Panc1 (cell line): ENCODE results near the gene USP32. TPM values are rescaled to one million over a fixed set of nuclear protein-coding genes. Genes with fewer than 3 reads are reported as not detected.
"Not testable (repeated sequence)": the region's sequence is repeated elsewhere in the genome, so short reads cannot be mapped to it uniquely, and the experiment has no call there.

Experiments used
- ATAC-seq: fragments of 200-7000 bp; cut with Tn5 transposase; 2 replicates; pipeline ENCODE4 v1.9.1; 2020; ENCODE audit warnings: mild to moderate bottlenecking, moderate library complexity
- BruUV-seq: library from RNA; stranded (reverse); fragments of 400-500 nt; replicated peaks from 2 replicates; lab custom pipeline; 2021; lab: Mats Ljungman, UMichigan
- CTCF ChIA-PET: fragments of 300-600 bp; sonication (Branson Sonifier 250); formaldehyde crosslinking; loops from one replicate; lab custom pipeline; 2022; ENCODE audit warnings: antibody characterized with exemption; lab: Charles Lee
- POLR2A ChIA-PET: fragments of 300-600 bp; sonication (Branson Sonifier 250); formaldehyde crosslinking; loops from one replicate; lab custom pipeline; 2022; ENCODE audit warnings: antibody characterized with exemption; lab: Charles Lee
- DNase-seq: peaks from one replicate; pipeline ENCODE4 v3.0.0-alpha.2; 2010; ENCODE audit warnings: low read depth, low spot score
- H3K27ac ChIP-seq: 2 replicates; pipeline ENCODE4 v1.5.1; 2011; ENCODE audit warnings: mild to moderate bottlenecking, low read length, inconsistent platforms
- H3K27me3 ChIP-seq: fragments of 200-500 bp; sonication (Bioruptor generic); 2 replicates; pipeline ENCODE4 v1.6.0; 2014; ENCODE audit warnings: low read length, inconsistent platforms; ENCODE audit not compliant: control insufficient read depth, insufficient read depth
- H3K36me3 ChIP-seq: fragments of 200-500 bp; sonication (Bioruptor generic); 2 replicates; pipeline ENCODE4 v1.5.1; 2014; ENCODE audit warnings: inconsistent platforms, mild to moderate bottlenecking, low read length, moderate library complexity; ENCODE audit not compliant: control insufficient read depth, insufficient read depth
- H3K4me1 ChIP-seq: 2 replicates; pipeline ENCODE4 v1.5.1; 2011; ENCODE audit warnings: inconsistent platforms, mild to moderate bottlenecking, low read length, moderate library complexity; ENCODE audit not compliant: control insufficient read depth, insufficient read depth
- H3K4me3 ChIP-seq, 2 experiments: 2 replicates each; pipeline ENCODE4 v1.5.1; 2011 to 2012; ENCODE audit warnings: low read depth in 2 of 2, low read length in 2 of 2, mild to moderate bottlenecking in 2 of 2, inconsistent platforms in 1 of 2, moderate library complexity in 1 of 2
- H3K9me3 ChIP-seq: fragments of 200-500 bp; sonication (Bioruptor generic); 2 replicates; pipeline ENCODE4 v1.5.1; 2014; ENCODE audit warnings: low read depth, mild to moderate bottlenecking, inconsistent platforms, low read length, moderate library complexity; ENCODE audit not compliant: control insufficient read depth, insufficient read depth
- POLR2AphosphoS5 ChIP-seq: IDR thresholded peaks from 2 replicates; pipeline ENCODE4 v1.6.1; 2012; ENCODE audit warnings: mild to moderate bottlenecking, low read depth, low read length, moderate library complexity
- REST ChIP-seq, 2 experiments: IDR thresholded peaks; 2 replicates each; pipeline ENCODE4 v1.6.1; 2011 to 2012; ENCODE audit warnings: low read depth in 2 of 2, control low read depth in 1 of 2, low read length in 1 of 2, mild to moderate bottlenecking in 1 of 2, moderate library complexity in 1 of 2; ENCODE audit not compliant: insufficient read depth in 1 of 2
- SIN3A ChIP-seq: IDR thresholded peaks from 2 replicates; pipeline ENCODE4 v1.6.1; 2012; ENCODE audit warnings: low read depth, mild to moderate bottlenecking, low read length, moderate library complexity, borderline replicate concordance; ENCODE audit not compliant: insufficient read depth
- TCF7L2 ChIP-seq: IDR thresholded peaks from 2 replicates; pipeline ENCODE4 v1.6.1; 2011; ENCODE audit warnings: mild to moderate bottlenecking, low read depth, low read length, inconsistent platforms
- in situ Hi-C: cut with HindIII; loops from 2 replicates; pipeline ENCODE4 v1.10.0; 2016; ENCODE audit warnings: low sequenced_read_pairs, low pct_unique_long_range_greater_than_20kb
- intact Hi-C: fragments of 100-400 bp; cut with micrococcal nuclease; formaldehyde crosslinking; loops from one replicate; pipeline ENCODE4 v1.10.0; 2022; ENCODE audit not compliant: unreplicated experiment
- total RNA-seq: library from RNA; stranded (reverse); gene quantifications from one replicate; pipeline ENCODE4 v1.2.1, GENCODE V29; 2021; ENCODE audit not compliant: unreplicated experiment
- TF ChIP-seq, protein P1 (sequence below): fragments of 450-650 bp; IDR thresholded peaks from 2 replicates; pipeline ENCODE4 v1.5.1; 2017; ENCODE audit warnings: mild to moderate bottlenecking

The USP32 gene
- total RNA-seq, 1 experiment from 2014 or later = 45.5 TPM

DNA sequence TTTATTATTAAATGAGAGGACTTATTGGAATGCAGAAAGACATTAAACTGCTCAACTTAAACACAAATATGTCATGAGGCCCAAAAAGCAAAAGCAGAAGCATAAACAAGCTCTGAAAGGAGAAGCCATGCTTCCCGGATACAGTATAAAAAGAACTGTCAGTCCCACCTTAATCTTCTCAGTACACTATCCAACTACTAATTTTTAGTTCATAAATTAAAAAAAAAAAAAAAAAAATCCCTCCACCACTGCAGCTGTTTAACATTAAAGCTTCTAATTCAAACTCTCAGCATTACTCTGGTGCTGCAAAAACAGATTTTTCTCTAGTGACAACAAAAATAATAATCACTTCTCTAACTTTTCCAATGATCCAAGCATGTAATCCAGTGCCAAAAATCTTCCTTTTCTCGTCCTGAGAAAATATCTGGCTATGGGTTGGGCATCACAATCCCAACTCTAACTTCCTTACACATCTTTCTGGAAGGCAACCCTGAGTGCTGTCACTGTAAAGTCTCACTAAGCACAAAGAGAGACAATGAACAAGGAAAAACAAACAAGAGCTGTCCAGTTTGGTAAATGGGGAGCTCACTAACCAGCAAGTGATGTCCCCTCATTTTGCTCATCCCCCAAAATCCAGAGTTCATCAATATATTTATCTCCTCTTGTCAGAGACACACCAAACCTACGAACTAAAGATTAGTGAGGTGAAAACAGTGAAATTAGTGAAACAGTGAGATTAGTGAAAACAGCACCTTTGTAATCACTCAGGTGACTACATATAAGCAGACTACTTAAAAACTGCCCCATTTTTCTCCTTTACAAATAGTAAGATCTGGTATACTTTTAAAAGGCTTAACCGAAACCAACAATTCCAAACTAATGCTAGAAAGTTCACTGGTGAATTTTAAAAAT, 5.5 kb downstream of the USP32 start:
- in situ Hi-C loops (no loop called here), intact Hi-C loops (no loop called here)
- no peak for ATAC-seq
- H3K36me3 ChIP-seq = peaks cover 5% of the 10 kb centered on the region
- CTCF ChIA-PET = interaction anchor here (0.6 kb wide), 1 partner anchor 20 kb away, joined by 3 read pairs; no protein-coding TSS in a partner anchor
- POLR2A ChIA-PET = interaction anchor here (0.6 kb wide), 1 partner anchor 255 kb away, joined by 3 read pairs; no protein-coding TSS in a partner anchor
- no TSS peak for BruUV-seq
- no peak overlapping the region for H3K4me3 ChIP-seq
- no peaks in the 10 kb centered on the region for H3K27me3 ChIP-seq
- H3K9me3 ChIP-seq = no peaks in the 10 kb centered on the region
- peaks cover 18% of the 10 kb centered on the region for H3K4me1 ChIP-seq
- DNase-seq = no peak
- no peak overlapping the region; the same call in 1 of the 2 replicates for H3K27ac ChIP-seq
- TF ChIP-seq SIN3A (no peak), POLR2AphosphoS5 (no peak)

DNA sequence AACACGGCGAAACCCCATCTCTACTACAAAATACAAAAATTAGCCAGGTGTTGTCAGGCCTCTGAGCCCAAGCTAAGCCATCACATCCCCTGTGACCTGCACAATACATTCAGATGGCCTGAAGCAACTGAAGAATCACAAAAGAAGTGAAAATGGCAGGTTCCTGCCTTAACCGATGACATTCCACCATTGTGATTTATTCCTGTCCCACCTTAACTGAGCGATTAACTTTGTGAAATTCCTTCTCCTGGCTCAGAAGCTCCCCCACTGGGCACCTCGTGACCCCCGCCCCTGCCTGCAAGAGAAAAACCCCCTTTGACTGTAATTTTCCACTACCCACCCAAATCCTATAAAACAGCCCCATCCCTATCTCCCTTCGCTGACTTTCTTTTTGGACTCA, 7.0 kb downstream of the USP32 start:
- intact Hi-C loops, DNase-seq, ATAC-seq, H3K9me3 ChIP-seq, H3K4me3 ChIP-seq, H3K36me3 ChIP-seq, BruUV-seq, H3K27me3 ChIP-seq, CTCF ChIA-PET, POLR2A ChIA-PET, H3K27ac ChIP-seq, in situ Hi-C loops: not testable (repeated sequence)
- H3K4me1 ChIP-seq = peaks cover 14% of the 10 kb centered on the region

GRCh38 chr17:60383379-60383778, 8.6 kb downstream of the USP32 start:
- intact Hi-C loops = no loop called here
- BruUV-seq = no TSS peak

More at GRCh38 chr17:60383379-60383778, 8.6 kb downstream of the USP32 start:
- H3K27me3 ChIP-seq = no peaks in the 10 kb centered on the region
- no peaks in the 10 kb centered on the region; the same call in 1 of the 2 replicates for H3K36me3 ChIP-seq
- H3K27ac ChIP-seq = no peak overlapping the region
- no peaks in the 10 kb centered on the region for H3K9me3 ChIP-seq
- POLR2A ChIA-PET = no interaction called here
- H3K4me3 ChIP-seq = no peak overlapping the region
- CTCF ChIA-PET = no interaction called here
- DNase-seq (no peak), ATAC-seq (no peak)
- H3K4me1 ChIP-seq = peaks cover 5% of the 10 kb centered on the region; the same call in 1 of the 2 replicates
- TF ChIP-seq POLR2AphosphoS5 = no peak
- TF ChIP-seq REST (IDR thresholded peaks at IDR 0.05; ENCODE audit: insufficient read depth in 1 of 2, low read depth in 2 of 2, low read length in 1 of 2) = no peak
- TF ChIP-seq SIN3A = no peak
- TF ChIP-seq TCF7L2 = no peak
- TF ChIP-seq, protein P1, sequence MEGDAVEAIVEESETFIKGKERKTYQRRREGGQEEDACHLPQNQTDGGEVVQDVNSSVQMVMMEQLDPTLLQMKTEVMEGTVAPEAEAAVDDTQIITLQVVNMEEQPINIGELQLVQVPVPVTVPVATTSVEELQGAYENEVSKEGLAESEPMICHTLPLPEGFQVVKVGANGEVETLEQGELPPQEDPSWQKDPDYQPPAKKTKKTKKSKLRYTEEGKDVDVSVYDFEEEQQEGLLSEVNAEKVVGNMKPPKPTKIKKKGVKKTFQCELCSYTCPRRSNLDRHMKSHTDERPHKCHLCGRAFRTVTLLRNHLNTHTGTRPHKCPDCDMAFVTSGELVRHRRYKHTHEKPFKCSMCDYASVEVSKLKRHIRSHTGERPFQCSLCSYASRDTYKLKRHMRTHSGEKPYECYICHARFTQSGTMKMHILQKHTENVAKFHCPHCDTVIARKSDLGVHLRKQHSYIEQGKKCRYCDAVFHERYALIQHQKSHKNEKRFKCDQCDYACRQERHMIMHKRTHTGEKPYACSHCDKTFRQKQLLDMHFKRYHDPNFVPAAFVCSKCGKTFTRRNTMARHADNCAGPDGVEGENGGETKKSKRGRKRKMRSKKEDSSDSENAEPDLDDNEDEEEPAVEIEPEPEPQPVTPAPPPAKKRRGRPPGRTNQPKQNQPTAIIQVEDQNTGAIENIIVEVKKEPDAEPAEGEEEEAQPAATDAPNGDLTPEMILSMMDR = no peak
- in situ Hi-C loops = no loop called here
